Activated naive CD8-positive, alpha-beta T cell treated with anti-CD3 and anti-CD28 coated beads, Interleukin-2, amount 50 U/mL, for 16 hours (primary cell): ENCODE measurements around the gene THSD7A.

Source experiments
- DNase-seq: peaks from one replicate; pipeline ENCODE4 v3.0.0-alpha.2; 2020; ENCODE audit warnings: low read depth, low spot score

Gene THSD7A

DNA sequence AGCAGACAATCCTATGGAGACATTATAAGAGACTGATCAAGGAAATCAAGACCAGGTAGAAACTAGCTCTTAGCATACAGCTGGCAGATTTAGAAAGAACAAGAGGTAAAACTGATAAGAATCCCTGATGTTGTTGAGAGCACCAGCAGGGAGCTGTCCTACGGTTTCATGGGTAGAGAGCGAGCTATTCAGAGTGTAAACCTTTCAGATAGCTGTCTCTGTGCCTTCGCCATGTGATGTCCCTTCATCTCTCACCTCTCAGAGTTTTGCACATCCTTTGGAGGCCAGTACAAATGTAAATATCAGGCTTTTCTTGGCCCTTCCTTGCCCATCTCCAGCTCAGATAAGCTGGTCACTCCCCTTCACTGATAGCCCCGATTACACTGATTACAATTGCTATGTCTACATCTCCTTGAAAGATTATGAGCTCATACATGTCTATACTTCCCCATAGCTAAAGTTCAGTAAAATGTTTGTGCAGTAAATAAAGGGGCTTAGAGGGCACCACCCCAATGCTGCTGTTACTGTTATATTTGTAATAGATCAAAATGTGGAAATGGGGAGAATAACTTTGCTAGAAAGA, 21.9 kb downstream of the THSD7A start:
- DNase-seq, result no peak

DNA sequence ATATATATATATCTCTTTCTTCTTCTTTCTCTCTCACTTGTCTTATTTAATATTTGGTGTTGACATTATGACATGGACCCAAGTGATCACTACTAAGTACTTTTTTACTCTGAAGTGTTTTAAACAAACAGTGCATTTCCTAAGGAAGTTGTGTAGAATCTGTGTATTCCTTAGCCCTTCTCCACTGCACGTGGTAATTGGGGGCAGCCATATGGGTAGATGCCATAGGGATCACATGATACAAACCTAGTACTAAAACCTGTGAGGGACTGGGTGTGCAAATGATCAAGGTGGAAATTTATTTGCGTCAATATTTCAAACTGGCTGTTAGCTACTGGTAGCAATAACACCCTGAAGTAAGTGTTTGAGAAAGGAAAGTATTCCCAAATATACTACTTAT, 25.0 kb downstream of the THSD7A start:
- no peak for DNase-seq

DNA sequence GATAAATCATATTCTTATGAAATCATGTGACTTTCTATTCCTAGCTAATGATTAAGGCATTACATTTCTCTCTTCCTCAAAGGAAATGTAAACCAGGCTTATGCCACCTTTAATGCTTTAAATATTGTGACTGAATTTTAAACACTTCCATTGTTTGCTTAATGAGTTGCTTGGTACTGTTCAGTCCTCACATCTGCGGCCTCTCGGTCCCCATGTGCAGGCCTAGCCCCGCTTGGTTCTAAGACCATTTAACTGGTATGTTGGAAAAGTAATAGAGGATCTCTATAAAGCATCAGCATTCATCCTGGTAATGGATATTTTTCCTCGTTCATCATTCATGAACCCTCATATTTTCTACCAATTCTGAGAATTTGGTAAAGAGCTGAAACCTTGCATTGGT, 27.4 kb downstream of the THSD7A start:
- no peak for DNase-seq

DNA sequence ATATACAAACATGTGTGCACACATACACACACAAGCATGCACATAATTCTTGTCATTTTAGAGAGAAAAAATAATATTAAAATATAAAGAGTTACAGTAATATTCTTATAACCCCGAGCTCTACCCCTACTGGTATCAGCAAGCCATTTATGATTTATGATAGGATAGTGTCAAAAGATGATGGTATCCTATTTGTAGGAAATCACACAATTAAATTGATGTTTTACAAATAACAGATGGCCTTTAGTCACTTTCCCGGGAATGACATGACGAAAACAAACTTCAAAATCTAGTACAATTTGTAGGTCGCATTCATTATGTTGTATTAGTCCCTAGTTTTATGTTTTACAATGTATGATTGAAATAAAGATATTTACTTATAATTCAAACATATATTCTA, 36.8 kb downstream of the THSD7A start:
- no peak for DNase-seq

DNA sequence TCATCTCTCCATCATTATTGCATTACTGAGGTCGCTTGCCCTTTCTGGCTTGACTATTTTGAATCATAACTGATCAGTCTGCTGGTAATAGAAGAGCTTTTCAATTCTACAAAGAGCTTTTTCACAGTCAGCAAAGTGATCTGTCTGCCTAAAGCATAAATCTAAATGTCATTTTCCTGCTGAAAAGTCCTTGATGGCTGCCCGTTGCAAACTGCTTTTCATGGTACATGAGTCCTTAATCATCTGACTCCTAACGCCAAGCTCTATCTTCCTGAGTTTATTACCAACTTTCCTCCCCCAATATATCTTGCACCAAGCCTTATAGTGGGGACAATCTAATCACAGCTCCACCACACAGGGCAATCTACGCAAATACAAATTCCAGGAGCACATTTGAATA, 39.8 kb downstream of the THSD7A start:
- no peak for DNase-seq

DNA sequence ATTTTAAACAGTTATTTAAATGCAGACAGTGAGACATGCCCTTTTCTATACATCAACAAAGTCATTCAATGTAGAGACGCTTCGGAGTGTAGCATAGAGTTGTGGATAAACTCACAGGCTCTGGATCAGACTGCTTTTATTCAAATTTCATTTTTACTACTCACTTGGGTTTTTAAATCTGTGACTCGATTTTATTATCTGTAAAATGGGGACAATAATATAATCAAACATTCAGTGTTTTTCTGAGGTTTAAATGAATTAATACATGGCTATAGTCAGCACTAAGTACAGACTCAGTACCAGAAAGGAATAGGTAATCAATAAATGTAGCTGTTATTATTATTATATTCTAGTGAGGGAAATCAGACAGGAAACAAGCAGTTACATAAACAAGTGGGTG, 43.4 kb downstream of the THSD7A start:
- DNase-seq, result no peak

DNA sequence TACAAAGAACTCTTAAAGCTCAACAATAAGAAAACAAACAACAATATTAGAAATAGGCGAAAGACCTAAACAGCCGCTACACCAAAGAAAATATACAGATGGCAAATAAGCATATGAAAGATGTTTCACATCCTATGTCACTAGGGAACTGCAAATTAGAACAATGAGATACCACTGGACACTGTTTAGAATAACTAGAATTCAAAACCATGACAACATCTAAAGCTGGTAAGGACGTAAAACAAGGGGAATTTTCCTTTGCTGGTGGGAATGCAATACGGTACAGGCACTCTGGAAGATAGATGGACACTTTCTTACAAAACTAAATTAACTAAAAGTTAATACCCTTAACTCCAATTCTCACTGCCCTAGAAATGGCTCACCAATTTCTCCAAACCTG, 44.5 kb downstream of the THSD7A start:
- no peak for DNase-seq

DNA sequence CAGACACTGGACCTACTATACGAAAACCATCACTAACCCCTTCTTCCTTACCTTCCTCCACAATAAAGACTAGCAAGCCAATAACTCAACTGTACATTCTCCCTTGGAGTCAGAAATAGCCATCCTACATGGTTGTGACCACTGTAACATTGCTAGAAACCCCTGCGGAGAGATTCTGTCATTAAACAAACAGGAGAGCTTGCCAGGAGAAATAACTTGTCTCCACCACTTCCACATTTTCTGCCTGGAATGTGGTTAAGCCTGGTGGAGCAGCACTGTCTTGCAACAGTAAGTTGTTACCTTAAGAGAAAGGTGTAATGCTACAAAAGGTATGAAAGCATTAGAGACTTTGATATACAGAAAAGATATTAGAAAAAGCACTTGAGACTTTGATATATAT, 45.8 kb downstream of the THSD7A start:
- DNase-seq, result no peak

DNA sequence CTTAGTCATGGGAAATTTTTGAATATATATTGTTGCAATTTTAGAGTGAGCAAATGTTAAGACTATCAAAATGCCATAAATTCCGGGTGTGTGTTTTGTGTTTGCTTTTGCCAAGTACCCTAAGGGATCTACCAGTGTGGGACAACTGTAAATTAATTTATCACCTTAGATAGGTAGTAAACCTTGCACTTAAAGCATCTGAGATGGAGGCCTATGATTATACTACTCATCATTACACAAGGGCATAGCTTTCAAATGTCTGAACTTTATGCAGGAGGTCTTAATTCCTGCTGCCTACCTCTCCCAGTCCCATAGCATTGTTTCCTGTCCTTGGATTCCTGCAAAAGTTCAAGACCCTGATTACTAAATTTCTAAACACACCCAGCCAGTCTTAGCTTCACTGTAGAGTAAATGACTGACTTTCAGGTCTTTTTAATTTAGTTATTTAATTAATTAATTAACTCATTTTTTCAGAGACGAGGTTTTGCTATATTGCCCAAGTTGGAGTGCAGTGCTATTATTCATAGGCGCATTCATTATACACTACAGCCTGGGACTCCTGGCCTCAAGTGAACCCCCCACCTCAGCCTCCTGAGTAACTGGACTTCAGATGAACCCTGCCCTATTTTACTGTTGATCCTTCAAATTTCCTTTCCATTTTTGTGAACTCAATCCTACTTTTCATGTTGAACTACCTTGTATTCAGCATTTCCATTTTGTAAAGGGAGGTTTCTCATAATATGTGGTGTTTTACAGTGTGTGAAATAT, 47.0 kb downstream of the THSD7A start:
- no peak for DNase-seq

DNA sequence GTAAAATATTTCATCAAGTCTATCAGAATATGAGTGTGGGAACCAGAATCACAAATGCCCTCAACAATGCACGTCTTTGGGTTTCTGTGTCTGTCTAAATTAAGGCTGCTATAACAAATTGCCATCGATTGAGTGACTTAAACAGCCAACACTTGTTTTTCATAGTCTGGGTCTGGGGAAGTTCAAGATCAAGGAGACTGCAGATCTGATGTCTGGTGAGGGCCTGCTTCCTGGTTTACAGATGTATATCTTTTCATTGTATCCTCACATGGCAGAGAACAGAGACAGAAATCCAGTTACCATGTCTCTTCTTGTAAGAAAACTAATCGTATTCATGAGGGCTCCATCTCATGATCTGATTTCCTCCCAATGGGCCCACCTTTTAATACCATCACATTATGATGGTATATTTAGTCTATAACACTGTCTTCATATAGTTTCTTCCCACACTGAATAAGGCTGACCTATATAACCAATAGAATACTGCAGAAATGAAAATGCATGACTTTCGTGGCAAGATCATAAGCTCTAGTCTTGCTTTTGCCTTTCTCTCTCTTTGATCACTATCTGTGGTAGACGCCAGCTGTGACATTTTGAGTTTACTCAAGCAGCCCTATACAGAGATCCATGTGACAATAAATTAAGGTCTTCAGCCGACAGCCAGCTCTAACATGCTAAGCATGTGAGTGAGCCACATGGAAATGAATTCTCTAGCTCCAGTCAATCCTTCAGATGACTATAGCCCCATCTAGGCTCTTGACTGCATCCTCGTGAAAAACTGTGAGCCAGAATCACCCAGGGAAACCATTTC, 51.9 kb downstream of the THSD7A start:
- DNase-seq, result no peak

DNA sequence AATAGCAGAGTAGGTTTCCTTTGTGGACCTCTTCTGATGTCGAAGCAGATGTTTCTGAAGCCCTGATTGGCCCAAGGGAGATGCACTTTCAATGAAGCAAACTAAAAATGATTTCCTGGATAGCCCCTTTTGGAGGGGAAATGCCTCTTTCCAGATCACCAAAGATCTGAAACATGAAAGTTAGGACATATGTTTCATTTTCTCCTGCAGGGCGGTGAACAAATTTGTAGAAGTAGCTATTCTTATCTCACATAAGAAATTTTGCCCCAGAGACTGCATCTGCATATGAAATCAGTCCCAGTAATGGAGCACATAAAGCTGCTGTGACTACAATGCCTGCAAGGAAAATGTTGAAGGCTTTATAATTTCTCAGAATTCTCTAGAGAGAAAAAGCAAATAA, 56.0 kb downstream of the THSD7A start:
- no peak for DNase-seq

DNA sequence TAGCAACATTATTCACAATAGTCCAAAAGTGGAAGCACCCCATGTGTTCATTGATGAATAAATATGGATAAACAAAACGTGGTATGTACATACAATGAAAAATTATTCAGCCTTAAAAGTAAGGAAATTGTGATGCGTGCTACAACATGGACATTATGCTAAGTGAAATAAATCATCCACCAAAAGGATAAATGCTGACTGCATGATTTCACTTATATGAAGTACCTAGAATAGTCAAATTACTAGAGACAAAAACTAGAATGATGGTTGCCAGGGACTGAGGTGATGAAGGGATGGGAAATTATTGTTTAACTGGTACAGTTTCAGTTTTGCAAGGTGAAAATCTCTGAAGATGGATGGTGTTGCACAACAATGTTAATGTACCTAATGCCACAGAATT, 56.6 kb downstream of the THSD7A start:
- no peak for DNase-seq

DNA sequence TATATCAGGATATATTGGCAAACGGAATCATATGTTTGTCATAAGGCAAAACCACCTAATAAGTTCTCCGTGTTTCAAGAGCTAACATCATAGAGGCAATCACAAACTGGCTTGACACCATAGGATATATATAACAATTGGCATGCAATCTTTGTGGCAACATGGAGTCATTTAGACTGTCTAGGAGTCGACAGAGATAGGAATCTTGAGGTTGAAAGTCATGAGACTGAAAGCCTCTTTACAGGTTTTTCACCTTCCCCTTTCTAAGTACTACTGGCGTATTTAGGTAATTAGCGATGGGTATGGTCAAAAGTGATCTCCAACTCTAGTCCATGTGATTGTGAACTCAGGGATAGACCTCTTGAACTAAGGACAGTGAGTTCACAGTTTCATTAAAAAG, 63.7 kb downstream of the THSD7A start:
- no peak for DNase-seq

DNA sequence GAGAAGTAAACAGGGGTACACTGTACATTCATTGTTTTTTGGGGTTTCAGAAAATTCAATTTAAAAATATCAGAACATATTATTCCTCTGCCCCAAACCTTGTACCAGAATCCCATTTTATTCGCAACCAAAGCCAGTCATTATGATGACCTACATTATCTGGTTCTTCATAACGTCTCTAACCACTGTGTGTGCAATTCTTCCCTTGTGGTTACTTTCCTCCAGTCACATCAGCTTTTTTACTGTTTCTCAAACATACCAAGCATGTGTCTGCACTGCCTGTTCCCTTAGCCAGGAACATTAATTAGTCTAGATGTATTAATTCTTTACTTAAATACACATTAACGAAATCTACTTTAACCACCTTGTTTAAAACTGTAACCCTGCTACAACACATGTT, 64.8 kb downstream of the THSD7A start:
- no peak for DNase-seq

DNA sequence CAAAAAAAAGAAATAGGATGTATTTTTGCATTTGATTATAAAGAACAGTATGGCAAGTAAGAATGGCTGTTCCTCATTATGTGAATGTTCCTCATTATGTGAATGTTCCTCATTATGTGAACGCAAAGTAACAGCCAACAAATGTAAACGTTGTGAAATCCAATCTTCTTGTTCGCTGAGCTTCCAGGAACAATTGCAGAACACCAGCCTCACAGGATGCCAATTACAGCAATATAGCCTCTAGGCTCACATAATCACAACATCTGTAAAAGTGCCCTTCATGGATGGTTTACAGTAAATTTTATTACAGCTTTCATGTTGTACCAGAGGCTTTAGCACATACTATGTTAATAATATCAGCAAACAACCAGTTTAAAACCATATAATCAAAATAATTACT, 71.6 kb downstream of the THSD7A start:
- no peak for DNase-seq

DNA sequence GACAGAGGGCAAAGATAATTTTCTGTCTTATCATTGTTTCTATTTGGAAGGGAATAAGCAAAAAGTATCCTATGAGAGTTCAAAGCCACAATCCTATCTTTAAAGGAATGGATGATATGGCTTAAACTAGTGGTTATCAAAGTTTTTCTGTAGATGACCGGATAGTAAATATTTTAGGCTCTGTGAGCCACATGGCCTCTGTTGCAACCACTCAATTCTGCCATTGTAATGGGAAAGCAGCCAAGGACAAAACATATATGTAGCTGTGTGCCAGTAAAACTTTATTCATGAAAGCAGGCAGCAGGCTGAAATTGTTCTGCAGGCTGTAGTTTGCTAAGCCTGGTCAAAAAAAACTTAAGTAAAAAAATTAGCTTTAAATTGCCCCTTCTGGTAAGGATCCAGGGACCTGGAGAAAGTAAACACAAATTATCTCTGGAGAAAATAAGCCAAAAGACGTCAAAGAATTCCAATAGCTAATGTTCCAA, 73.3 kb downstream of the THSD7A start:
- DNase-seq, result no peak

DNA sequence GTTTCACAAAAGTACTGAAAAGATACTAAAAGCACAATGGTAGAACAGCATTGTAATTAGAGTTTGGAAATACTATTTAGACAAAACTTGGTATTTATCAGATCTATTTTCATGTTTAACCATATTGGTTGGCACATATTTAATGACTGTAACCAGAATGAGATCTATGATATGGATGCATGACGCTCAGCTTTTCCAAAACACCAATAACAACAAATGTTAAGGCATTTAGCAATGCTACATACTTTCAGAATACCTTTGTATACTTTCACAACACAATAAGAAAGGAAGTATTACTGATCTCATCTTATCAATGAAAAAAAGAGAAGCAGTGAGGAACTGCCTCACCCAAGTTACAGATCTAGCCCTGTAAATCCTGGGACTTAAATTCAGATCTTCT, 74.8 kb downstream of the THSD7A start:
- DNase-seq, result no peak

DNA sequence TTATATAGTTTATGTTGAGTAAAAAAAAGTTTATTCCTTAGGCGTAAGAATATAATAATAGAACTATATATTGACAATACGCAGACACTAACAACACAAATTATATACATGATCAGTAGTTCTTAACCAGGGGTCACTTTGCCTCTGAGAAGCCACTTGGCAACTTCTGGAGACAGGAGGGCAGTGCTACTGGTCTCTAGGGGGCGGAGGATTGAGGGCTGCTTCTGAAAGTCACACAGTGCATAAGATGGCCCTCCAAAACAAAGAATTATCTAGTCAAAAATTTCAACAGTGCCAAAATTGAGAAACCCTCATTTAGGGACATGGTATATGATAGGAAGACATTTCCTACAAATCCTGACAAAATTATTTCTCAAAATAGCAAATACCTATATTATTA, 77.1 kb downstream of the THSD7A start:
- no peak for DNase-seq

DNA sequence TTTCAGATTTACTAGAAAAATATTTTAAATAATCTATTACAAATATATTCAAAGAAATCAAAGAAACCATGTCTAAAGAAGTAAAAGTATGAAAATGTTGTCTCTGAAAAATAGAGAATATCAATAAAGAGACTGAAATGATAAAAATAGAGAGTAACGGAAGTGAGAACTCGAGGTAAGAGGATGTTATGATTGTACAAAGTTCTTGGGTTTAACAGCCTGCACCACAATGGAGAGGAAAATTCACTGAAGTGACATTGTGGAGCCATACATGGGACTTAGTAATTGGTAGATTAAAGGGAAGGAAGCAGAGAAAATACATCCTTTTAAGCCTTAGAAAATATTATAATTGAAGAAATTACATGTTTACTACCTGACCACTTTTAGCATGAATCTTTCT, 77.9 kb downstream of the THSD7A start:
- DNase-seq, result no peak

DNA sequence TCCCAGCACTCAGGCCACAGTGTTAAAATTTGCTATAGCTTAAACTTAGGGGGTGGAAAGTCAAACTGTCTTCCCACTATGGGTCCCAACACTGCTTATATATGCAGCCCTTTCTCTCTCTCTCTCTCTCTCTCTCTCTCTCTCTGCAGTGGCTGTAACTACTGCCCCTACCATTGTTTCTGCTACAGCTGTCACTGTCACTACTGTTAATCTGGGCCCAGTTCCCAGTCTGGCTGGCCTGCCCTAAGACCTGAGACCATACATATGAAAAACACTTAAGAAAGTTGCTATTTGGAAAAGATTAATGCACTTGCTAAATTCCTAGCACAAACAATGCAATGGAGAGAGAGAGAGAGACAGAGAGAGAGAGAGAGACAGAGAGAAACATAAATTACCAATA, 78.6 kb downstream of the THSD7A start:
- DNase-seq, result no peak

DNA sequence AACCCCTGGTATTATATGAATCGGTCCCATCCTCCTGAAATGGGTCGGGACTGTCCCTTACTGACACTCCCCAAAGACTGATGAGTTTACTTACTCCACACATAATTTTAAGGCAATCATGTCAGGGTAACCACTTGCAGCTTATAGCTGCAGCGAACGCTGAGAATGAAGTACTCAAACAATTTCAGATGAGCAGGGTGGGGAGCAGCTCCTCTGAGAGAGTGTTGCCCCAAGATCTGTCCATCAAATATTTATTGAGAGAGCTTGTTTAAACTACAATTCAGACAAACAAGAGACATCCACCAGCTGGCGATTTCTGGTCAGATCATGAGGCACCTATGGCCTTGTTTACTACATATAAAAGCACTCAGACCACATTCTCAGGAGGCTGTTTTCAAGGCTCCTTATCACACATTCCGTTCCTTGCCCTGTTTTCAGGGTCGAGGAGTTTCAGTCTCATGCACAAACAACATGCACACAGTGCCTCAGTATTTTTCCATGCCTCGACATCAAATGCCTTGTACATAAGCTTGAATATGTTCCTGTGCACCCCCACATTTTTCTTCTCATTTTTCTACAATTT, 80.1 kb downstream of the THSD7A start:
- no peak for DNase-seq

DNA sequence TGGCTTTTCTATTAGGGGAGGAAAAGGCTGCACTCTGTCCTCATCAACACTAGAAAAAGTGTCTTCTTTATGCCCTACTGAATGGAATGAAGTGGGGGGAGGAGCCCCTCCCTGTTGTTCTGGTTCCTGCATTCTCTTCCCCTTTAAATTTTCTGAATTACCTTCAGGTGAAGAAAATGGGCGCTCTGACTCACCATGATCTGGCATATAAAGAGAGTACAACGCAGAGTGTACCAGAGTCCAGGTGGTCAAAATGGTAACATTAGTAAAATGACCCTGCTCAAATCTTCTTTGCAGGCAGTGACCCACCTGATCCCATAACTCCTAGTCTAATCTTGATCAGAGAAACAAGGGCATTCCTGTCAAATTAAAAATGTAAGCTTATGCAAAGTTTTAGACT, 80.7 kb downstream of the THSD7A start:
- DNase-seq, result no peak
